DND-41 (cell line): ENCODE data around the gene CYP2W1.

Experiments used
- CTCF ChIP-seq: IDR thresholded peaks from 2 replicates; pipeline ENCODE4 v1.5.1; 2012; ENCODE audit warnings: borderline replicate concordance, low read length, moderate library complexity, mild to moderate bottlenecking; ENCODE audit not compliant: poor library complexity, severe bottlenecking; ENCODE audit errors: extremely low read depth
- EZH2 ChIP-seq: IDR thresholded peaks from 3 replicates; pipeline ENCODE4 v1.6.1; 2012; ENCODE audit warnings: borderline replicate concordance, low read depth, mild to moderate bottlenecking, moderate library complexity, low read length, inconsistent platforms; ENCODE audit not compliant: severe bottlenecking

DNA sequence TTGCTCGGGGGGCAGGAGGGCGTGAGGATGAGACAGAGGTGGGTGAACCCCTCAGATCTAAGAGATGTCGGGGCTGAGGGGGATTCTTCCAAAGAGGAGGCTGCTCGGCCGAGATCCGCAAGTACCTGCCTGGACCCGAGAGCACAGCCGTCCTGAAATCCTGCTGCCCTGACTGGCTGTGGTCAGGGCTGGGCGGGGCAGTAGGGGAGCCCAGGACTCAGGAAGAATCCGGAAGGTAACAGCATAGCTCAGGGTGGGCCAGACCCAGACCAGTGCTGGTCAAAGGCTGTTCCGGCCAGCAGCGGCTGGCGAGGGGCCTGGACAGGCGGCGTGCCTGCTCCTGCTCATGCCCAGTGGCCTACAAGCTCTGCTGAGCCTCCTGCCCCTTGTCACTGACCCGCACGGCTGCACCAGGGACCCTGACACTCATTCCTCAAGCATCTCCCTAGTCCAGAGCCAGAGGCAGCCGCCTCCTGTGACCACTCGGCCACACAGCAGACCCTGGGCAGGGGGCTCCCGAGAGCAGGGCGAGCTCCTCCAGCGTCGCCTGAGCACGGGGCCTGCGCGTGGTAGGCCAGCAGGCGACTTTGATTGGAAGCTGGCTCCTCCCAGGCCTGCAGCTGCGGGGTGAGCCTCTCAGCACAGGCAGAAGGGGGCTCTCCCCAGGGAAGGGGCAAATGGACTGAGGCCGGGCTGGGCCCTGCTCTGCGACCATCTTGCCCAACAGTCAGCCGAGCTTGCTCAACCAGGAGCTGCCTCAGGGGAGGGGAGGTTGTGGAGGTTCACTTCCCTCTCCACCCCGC is 25.4 kb upstream of the CYP2W1 start:
- TF ChIP-seq CTCF: no peak
- no peak for TF ChIP-seq EZH2
